H7 (cell line): ENCODE data around the gene ARHGEF10L. TPM values are rescaled to one million over a fixed set of nuclear protein-coding genes. Genes with fewer than 3 reads are reported as not detected.

ENCODE experiments used
- DNase-seq: peaks from one replicate; pipeline ENCODE4 v3.0.0; 2012
- H3K27me3 ChIP-seq: 2 replicates; pipeline ENCODE4 v1.6.0; 2011; ENCODE audit warnings: mild to moderate bottlenecking, low read length; ENCODE audit not compliant: control insufficient read depth, insufficient read depth
- H3K36me3 ChIP-seq: replicated peaks from 2 replicates; pipeline ENCODE4 v1.5.1; 2011; ENCODE audit warnings: low read length; ENCODE audit not compliant: control insufficient read depth, insufficient read depth
- H3K4me3 ChIP-seq: 2 replicates; pipeline ENCODE4 v1.5.1; 2011; ENCODE audit warnings: low read depth, mild to moderate bottlenecking, control low read depth, low read length, moderate library complexity; ENCODE audit not compliant: insufficient read depth
- total RNA-seq: library from RNA; depleted of rRNA; stranded (reverse); fragments of >200 nt; shearing (Covaris generic); gene quantifications from 2 replicates; pipeline ENCODE4 v1.2.3, GENCODE V29; 2014

ARHGEF10L gene
- total RNA-seq, 1 experiment from 2014 or later = 54.8 TPM

DNA sequence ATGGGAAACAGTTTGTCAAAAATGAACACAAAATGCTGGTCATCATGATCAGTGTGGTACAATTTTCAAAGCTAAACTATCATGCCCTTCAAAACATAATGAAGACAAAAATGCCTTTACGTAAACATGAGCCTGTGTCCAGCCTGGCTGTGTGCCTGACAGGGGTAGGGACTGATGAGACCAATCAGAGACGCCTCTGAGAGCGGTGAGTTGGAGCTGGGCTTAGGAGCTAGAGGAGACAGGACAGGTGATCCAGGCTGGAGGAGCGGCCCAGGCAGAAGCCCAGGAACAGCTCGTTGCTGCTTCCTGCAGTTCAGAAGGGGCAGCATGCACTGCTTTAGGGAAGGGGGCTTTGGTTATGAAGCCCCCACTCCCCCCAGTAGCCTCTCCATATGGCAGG, 70.0 kb downstream of the ARHGEF10L start:
- Histone ChIP-seq H3K36me3 (peaks cover 15% of the 10 kb centered on the region), H3K27me3 (no peaks in the 10 kb centered on the region), H3K4me3 (no peak overlapping the region)
- DNase-seq = no peak

DNA sequence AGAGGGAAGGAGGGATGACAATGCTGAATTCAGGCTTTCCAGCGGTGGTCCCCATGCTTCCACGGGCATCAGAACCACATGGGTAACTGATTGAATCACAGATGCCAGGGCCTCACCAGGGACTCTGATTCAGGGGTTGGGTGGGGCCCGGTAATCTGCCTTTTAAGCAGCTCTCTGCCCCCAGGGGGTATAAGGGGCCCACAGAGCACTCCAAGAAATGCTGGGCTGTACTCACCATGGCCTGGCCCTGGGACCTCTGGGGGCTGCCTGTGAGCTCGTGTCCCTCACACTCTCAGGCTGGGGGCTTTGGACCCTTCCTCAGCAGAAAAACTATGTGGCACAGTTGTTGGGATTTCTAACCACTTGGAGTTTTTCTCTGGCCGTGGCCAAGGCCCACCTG, 70.6 kb downstream of the ARHGEF10L start:
- Histone ChIP-seq H3K4me3 (no peak overlapping the region), H3K27me3 (no peaks in the 10 kb centered on the region), H3K36me3 (peaks cover 13% of the 10 kb centered on the region)
- no peak for DNase-seq

DNA sequence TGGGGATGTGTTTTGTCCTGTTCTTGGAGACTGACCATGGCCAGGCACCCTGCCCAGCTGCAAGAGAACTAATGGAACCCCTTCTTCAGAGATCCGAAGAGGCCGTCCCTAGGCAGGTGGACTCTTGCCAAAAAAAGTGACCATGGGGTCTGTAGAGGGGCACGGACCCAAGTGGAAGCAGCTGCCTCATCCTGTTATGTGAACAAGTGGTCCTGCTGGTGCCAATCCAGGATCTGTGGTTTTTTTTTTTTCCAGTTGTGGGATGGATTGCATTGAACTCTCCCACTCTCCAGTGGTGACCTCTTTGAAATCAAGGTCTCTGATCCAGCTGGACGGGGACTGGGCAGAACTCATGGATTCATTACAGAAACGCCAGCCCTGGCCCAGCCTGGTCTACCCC, 71.2 kb downstream of the ARHGEF10L start:
- no peak overlapping the region for H3K4me3 ChIP-seq
- no peak for DNase-seq
- H3K36me3 ChIP-seq = peaks cover 13% of the 10 kb centered on the region
- H3K27me3 ChIP-seq = no peaks in the 10 kb centered on the region

DNA sequence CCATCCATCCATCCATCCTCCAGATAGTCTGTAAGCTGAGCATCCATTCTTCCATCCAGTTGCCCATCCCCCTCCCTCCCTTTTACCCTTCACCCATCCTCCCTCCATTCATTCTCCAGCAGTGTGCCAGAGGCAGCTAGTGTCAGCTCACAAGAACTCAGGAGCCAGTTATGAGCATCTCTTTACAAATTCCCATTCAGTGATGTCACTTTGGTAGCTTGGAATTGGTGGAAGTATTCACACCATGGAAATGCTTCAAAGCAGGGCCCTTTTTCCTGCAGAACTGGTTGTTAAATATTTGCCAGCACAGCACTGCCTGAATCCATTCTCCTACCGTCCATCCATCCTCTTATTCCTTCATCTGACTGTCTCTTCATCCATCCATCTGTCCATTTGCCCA, 72.5 kb downstream of the ARHGEF10L start:
- no peak overlapping the region for H3K4me3 ChIP-seq
- no peaks in the 10 kb centered on the region for H3K27me3 ChIP-seq
- DNase-seq = no peak
- H3K36me3 ChIP-seq = peaks cover 14% of the 10 kb centered on the region

DNA sequence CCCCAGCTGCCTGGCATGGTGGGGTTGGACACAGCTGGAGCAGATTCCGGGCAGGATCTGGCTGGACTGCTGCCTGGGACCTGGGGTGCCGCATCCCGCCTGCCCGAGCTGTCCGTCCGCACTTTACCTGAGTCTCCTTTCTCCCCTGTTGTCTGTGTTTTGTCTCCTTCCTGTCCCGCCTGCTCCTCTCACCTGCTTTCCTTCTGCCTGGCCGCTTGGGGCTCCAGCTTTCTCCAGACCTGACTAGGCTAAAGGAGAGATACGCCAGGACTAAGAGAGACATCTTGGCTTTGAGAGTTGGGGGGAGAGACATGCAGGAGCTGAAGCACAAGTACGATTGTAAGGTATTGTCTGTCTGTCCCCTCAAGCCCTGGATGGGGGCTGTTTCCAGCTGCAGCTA, 73.3 kb downstream of the ARHGEF10L start:
- H3K4me3 ChIP-seq = no peak overlapping the region
- DNase-seq = peak; percentile 75
- H3K27me3 ChIP-seq = no peaks in the 10 kb centered on the region
- peaks cover 13% of the 10 kb centered on the region for H3K36me3 ChIP-seq

DNA sequence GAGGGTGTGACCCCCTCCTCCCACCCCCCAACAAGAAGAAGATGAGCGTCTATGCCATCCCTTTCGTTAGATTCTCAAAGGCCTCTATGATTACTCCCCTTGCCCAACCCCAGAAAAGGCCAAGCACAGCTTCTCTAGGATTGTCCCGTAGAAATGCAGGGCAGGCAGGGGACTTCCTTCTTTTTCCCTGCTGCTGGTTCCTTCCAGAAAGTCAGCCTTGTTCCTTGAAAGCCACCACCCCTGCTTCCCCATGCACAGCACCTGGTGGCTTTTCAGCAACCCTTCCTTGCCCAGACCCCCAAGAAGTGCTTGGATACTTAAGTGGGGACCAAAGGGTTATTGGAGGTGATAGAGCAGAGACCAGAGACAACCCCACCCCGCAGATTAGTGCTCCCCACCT, 75.1 kb downstream of the ARHGEF10L start:
- Histone ChIP-seq H3K4me3 (no peak overlapping the region), H3K36me3 (peaks cover 10% of the 10 kb centered on the region), H3K27me3 (no peaks in the 10 kb centered on the region)
- no peak for DNase-seq

DNA sequence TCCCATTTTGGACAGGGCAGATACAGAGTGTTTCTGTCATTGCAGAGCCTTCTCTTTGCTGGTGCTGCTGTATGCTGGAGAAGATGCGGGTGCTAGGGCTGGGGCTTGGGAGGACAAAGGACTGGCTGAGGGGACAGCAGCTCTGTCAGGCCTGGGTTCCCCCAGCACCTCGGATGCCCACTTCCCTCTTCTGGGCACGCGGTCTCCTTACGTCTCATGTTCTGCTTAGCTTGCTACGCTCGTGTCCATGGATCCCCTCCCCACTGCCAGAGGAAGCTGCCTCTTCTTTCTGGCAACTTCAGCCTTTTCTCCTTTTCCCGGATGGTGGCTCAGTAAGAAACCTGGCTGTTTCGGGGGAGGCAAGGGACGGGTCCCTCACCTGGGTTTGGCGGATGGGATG, 75.7 kb downstream of the ARHGEF10L start:
- no peak overlapping the region for H3K4me3 ChIP-seq
- DNase-seq = no peak
- H3K27me3 ChIP-seq = no peaks in the 10 kb centered on the region
- peaks cover 12% of the 10 kb centered on the region for H3K36me3 ChIP-seq

DNA sequence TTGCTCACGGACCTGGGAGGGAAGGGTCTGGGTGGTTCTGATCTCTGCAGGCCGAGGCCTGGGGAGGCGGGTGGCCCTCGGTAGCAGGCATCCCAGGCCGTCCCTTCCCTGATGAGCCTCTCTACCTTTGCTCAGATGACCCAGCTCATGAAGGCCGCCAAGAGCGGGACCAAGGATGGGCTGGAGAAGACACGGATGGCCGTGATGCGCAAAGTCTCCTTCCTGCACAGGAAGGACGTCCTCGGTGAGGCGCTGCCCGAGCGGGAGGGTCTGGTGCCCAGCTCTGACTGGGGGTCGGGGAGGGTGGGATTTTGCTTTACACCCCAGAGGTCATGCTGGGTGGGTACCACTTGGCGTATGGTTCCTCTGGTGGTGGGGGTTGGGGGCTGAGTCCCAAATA, 76.5 kb downstream of the ARHGEF10L start:
- H3K36me3 ChIP-seq = peaks cover 12% of the 10 kb centered on the region
- no peak for DNase-seq
- H3K4me3 ChIP-seq = no peak overlapping the region
- no peaks in the 10 kb centered on the region for H3K27me3 ChIP-seq

DNA sequence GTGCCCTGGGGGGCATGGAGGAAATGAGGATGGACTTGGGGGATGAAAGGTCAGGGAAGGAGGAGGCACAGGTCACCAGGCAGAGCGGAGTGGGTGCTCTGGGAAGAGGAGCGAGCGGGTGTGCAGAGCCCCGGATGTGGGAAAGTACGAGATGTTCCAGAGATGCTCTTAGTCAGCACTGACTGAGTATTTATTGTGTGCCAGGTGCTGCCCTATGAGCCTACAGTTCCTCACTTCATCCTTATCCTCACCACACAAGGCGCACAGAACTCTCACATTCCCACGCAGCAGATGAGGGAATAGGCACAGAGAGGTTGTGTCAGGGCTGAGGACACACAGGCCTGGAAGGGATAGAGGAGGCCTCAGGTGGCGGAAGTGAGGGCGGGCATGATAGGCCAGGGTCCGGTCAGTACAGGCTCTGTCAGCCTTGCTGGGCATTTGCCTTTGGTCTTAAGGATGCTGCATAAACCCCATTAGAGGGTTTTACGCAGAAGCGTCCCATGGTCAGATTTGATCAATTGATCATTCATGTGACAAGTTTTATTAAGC, 77.3 kb downstream of the ARHGEF10L start:
- no peak for DNase-seq
- Histone ChIP-seq H3K36me3 (peaks cover 13% of the 10 kb centered on the region), H3K4me3 (no peak overlapping the region), H3K27me3 (no peaks in the 10 kb centered on the region)

DNA sequence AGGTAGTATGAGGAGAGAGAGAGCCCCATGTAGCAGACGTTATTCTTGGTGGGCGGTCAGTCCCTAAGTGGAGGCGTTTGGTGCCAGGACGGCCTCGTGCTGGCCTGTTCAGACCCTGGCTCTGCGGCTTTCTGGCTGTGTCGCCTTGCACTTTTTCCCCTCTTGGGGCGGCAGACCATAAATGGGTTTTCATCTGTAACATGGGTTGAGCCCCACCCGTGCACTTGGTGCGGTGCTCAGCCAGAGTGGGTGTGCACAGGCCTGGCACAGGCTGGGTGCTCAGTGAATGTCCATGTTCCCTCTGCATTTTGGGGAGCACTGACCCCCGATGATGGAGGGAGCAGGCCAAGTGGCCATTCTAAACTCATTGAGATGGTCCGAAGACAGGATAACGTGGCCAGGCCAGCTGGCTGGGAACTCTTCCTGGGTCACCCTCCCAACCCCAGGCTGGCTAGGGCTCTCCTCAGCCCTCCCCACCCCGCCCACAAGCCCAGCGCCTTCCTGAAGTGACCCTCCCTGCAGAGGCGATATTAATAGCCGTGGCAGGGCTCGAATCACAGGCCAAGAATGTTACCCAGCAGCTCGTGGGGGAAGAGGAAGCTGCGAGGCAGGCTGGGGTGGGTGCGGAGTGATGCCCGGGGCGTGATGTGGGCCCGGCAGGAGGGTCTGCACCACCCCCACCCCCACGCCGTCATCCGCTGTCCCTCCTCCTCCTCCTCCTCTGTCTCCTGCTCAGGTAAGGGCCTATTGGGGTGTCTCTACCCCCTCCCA, 78.5 kb downstream of the ARHGEF10L start:
- Histone ChIP-seq H3K36me3 (peaks cover 21% of the 10 kb centered on the region), H3K27me3 (no peaks in the 10 kb centered on the region), H3K4me3 (no peak overlapping the region)
- DNase-seq = no peak

DNA sequence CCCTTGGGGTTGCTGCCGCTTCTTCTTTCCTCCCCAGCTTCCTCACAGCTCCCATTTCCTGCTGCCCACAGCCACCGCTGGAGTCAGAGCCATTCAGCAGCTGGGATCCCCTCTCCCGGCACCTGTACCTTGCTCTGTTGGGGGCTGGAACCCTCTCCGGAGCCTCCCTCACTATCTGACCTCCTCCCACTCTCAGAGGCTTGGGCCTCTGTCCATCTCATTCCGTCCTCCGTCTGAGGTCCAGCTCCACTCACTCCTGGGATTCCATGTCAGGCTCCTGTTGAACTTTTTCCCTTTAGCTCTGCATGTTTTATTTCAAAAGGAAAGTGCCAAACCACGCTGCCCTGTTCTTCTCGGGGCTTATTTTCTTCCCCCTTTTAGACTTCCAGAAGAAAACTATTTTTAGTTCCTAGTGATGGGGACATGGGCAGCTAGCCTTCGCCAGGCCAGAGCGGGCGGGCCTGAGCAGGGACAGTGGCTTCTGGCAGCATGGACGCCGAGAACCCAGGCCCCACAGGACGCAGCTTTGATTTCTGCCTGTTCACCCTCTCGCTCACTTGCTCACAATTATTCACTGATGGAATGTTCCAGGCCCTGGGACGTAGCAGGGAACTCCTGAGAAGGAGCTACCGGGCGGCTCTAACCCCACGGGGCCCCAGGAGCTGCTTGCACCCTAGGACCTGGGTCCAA, 79.2 kb downstream of the ARHGEF10L start:
- Histone ChIP-seq H3K36me3 (peaks cover 23% of the 10 kb centered on the region), H3K4me3 (no peak overlapping the region), H3K27me3 (no peaks in the 10 kb centered on the region)
- DNase-seq = no peak

DNA sequence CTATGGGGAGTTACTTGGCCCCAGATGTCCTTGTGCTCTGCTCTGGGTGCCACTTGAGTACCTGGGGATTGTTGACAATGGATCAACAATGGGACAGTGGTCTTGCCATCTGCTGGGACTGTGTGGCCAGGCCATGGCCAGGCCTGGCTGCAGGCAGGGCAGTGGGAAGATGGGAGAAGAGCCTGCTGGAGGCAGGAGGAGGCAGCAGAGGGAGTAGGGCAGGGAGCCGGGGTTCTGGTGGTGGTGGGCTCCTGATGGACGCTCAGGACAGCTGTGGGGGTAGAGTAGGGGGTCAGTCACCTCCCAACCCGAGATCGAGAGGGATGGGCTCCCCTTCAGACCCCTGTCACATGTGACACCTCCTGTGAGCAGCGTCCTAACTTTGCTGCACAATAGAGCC, 81.0 kb downstream of the ARHGEF10L start:
- DNase-seq = no peak
- H3K27me3 ChIP-seq = no peaks in the 10 kb centered on the region

DNA sequence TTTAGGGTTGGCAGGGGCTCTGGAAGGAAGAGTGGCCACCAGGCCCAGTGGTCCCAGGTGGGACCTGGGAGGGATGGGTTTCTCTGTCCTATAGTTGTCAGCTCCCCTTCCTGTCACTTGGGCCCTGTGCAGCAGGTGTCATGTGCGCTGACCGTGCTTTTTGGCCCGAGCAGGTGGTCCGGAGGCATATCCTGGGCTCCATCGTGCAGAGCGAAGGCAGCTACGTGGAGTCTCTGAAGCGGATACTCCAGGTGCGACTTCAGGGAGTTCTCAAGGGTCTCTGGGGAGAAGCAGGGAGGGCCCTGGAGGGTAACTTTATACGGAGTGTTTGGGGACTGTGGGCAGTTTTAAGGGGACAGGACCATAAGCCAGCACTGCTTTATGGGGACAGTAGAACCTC, 82.2 kb downstream of the ARHGEF10L start:
- DNase-seq = no peak
- H3K27me3 ChIP-seq = no peaks in the 10 kb centered on the region
- no peak overlapping the region for H3K4me3 ChIP-seq
- peaks cover 39% of the 10 kb centered on the region for H3K36me3 ChIP-seq

More for the DNA sequence above, 81.0 kb downstream of the ARHGEF10L start:
- peaks cover 32% of the 10 kb centered on the region for H3K36me3 ChIP-seq
- no peak overlapping the region for H3K4me3 ChIP-seq

DNA sequence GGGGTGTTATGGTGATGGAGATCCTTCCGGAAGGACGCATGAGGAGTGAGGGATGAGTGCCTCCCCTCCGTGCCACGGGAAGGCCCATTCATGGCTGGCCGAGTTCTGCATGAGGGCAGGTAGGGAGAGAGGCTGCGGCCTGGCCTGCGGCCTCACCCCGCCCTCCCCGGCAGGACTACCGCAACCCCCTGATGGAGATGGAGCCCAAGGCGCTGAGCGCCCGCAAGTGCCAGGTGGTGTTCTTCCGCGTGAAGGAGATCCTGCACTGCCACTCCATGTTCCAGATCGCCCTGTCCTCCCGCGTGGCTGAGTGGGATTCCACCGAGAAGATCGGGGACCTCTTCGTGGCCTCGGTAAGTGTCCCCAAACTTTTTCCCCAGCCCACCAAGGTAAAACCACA, 83.3 kb downstream of the ARHGEF10L start:
- Histone ChIP-seq H3K4me3 (no peak overlapping the region), H3K27me3 (no peaks in the 10 kb centered on the region), H3K36me3 (peaks cover 40% of the 10 kb centered on the region)
- DNase-seq = no peak

DNA sequence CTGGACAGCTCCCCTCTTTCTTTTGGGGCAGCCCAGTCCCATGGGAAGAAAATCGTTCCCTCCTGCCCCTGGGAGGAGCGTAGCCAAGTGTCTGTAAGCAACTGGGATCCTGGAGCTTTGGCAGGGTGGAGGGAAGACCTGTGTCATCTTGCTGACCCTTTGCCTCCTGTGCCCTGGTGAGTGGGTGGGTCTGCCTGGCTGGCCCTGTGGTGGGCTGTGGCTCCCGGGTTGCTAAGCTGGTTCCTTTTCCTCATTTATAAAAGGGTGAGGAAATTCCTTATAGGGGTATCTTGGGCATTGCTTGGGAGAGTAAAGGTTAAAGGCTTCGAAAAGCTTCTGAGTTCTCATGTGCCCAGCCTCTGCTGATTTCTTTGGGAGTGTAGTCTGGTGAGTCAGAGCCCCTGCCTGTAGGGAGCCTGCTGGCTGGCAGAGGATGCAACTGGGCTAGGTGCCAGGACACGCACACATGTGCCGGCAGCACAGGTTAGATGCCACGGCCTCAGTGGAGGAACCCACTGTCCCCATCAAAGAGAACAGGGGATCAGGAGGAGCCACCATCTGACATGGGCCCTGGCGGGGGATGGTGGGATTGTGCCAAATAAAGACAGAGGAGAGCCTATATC, 85.2 kb downstream of the ARHGEF10L start:
- H3K27me3 ChIP-seq = no peaks in the 10 kb centered on the region
- DNase-seq = no peak

More for the DNA sequence above, 85.2 kb downstream of the ARHGEF10L start:
- H3K36me3 ChIP-seq = peaks cover 43% of the 10 kb centered on the region
- no peak overlapping the region for H3K4me3 ChIP-seq
